Fibroblast of upper back skin (primary cell): ENCODE data around the gene SLC25A45.

Experiments used
- DNase-seq: peaks from one replicate; pipeline ENCODE4 v3.0.0-alpha.2; 2013

SLC25A45 gene

GRCh38 chr11:65382033-65382803, at the start of gene SLC25A45:
TSS of gene SLC25A45 (minus strand) at chr11:65382646. CDS start at chr11:65381951, 695 bp downstream.
- DNase-seq: peak; percentile 98

GRCh38 chr11:65431451-65432099, 49.1 kb upstream of the SLC25A45 start:
- DNase-seq: no peak

- DNase-seq: peak; percentile 45
Observed at GRCh38 chr11:65430406-65431217, 48.2 kb upstream of the SLC25A45 start.

- peak; percentile 67 for DNase-seq
Observed at GRCh38 chr11:65429724-65430405, 47.4 kb upstream of the SLC25A45 start.

GRCh38 chr11:65429068-65429681, 46.7 kb upstream of the SLC25A45 start:
- peak; percentile 62 for DNase-seq

GRCh38 chr11:65428578-65429067, 46.2 kb upstream of the SLC25A45 start:
- peak; percentile 46 for DNase-seq

- peak; percentile 55 for DNase-seq
Observed at GRCh38 chr11:65427691-65428577, 45.5 kb upstream of the SLC25A45 start.

- DNase-seq: peak; percentile 63
Observed at GRCh38 chr11:65426839-65427690, 44.6 kb upstream of the SLC25A45 start.

GRCh38 chr11:65425971-65426838, 43.8 kb upstream of the SLC25A45 start:
- DNase-seq: peak; percentile 89

GRCh38 chr11:65425105-65425970, 42.9 kb upstream of the SLC25A45 start:
- DNase-seq: peak; percentile 66

- peak; percentile 61 for DNase-seq
Observed at GRCh38 chr11:65424205-65425104, 42.0 kb upstream of the SLC25A45 start.

- no peak for DNase-seq
Observed at GRCh38 chr11:65423516-65424204, 41.2 kb upstream of the SLC25A45 start.

- DNase-seq: peak; percentile 95
Observed at GRCh38 chr11:65422633-65423515, 40.4 kb upstream of the SLC25A45 start, which contains the start of gene NEAT1. TSS of gene NEAT1 (plus strand) at chr11:65422798.

GRCh38 chr11:65421794-65422632, 39.6 kb upstream of the SLC25A45 start:
- peak; percentile 98 for DNase-seq
